ENCODE measurements around the gene RFX1.

DNA sequence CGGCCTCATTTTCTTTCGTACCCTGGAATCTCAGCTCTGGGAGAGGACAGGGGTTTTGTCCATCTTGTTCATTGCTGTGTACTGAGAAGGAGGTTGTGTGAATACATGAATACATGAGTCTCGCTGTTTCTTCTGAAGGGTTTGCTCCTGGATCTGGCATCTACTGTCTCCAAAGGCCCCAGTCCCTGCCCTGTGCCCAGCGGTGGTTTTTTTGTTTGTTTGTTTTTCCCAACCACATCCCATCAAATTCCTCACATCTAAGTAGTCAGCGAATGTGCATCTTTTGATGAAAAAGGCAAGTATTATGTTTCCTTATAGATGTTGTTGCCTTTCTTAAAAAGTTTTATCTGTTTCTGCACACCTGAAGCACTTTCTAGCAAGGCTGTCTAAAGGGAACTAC lies 41.3 kb downstream of the RFX1 start:
- no peak for TF ChIP-seq POLR2AphosphoS5 (IDR thresholded peaks at IDR 0.05)
- TF ChIP-seq EP300 (IDR thresholded peaks at IDR 0.05): no peak

All from suprapubic skin (tissue), 4 donors.